Prostate gland (tissue), 2 donors: ENCODE results near the gene EGFLAM. TPM values are rescaled to one million over a fixed set of nuclear protein-coding genes. Genes with fewer than 3 reads are reported as not detected.

Source experiments
- DNase-seq: peaks from one replicate; pipeline ENCODE4 v3.0.0-alpha.2; 2019; ENCODE audit warnings: low spot score
- H3K27ac ChIP-seq, 2 donors: fragments of 200-600 bp; sonication (generic); 2 replicates each; pipeline ENCODE4 v1.5.1; 2017 to 2019
- H3K27me3 ChIP-seq: fragments of 200-600 bp; sonication (generic); replicated peaks from 2 replicates; pipeline ENCODE4 v1.5.1; 2019; ENCODE audit not compliant: insufficient read depth
- H3K36me3 ChIP-seq, 2 donors: fragments of 200-600 bp; sonication (generic); 1 replicate in 1 of 2; 2 replicates in 1 of 2; pipeline versions ENCODE4 v1.5.1 to v1.8.1; 2017 to 2019
- H3K4me1 ChIP-seq: fragments of 200-600 bp; sonication (generic); replicated peaks from 2 replicates; pipeline ENCODE4 v1.5.1; 2019
- H3K4me3 ChIP-seq, 2 donors: fragments of 200-600 bp; sonication (generic); 2 replicates each; pipeline ENCODE4 v1.5.1; 2017 to 2019
- H3K9me3 ChIP-seq: fragments of 200-600 bp; sonication (generic); 2 replicates; pipeline ENCODE4 v1.5.1; 2017
- CTCF ChIP-seq, 4 experiments: fragments of 200-600 bp in 2 of 4; fragments of 450-650 bp in 2 of 4; sonication (generic) in 2 of 4; IDR thresholded peaks; 1 replicate in 3 of 4; 2 replicates in 1 of 4; pipeline ENCODE4 v1.5.1; 2016 to 2019; ENCODE audit warnings: antibody characterized with exemption in 4 of 4, mild to moderate bottlenecking in 2 of 4, moderate library complexity in 2 of 4
- POLR2A ChIP-seq: fragments of 450-650 bp; IDR thresholded peaks from one replicate; pipeline ENCODE4 v1.6.1; 2016; ENCODE audit warnings: antibody characterized with exemption, mild to moderate bottlenecking
- POLR2AphosphoS5 ChIP-seq: sonication (generic); formaldehyde crosslinking; IDR thresholded peaks from one replicate; pipeline ENCODE4 v1.6.1; 2017; ENCODE audit warnings: antibody characterized with exemption
- WGBS: methylation state at CpG from one replicate; pipeline ENCODE4 v1.1.5; 2018; 5-methylcytosine and 5-hydroxymethylcytosine counted together
- intact Hi-C: fragments of 100-400 bp; cut with DNase I; formaldehyde crosslinking; loops from one replicate; pipeline ENCODE4 v1.14.2; 2022
- total RNA-seq, 2 donors: library from RNA; depleted of rRNA; stranded (reverse); fragments of >200 nt; gene quantifications; one replicate each; pipeline ENCODE4 v1.1.0, GENCODE V29; 2016

EGFLAM gene
- total RNA-seq, 2 donors from 2014 or later, result 4.1 to 14.1 TPM

DNA sequence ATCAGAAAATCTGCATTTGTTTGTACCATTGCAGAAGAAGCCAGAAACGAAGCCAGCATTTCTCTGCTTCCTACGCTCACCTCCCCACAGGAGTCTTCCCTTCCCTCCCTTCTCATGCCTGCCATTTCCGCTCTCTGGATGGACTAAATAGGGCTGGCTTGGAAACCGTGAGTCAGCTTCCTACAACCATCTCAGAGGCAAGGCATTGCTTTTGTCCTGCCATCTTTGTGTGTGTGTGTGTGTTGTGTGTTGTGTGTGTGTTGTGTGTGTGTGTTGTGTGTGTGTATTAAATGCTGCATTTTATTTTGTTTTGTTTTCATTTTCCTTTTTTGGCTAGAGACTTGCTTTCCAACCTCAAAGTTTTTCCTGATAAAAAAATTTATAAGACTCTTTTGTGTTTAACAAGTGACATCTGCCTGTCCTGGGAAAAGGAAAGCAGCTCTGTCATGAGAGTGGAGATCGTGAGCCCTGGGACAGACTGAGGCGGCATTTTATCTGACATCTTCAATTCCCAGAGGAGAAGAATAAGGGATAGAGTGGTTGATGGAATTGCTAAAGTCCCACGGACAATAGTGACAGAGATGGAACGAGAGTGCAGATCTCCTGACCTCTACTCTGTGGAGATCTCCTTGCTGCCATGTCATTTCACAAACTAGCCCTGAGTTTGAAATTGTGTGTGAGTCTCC, 7.5 kb upstream of the EGFLAM start:
- H3K27ac ChIP-seq, result no peak overlapping the region
- no peak overlapping the region for H3K4me3 ChIP-seq
- H3K27me3 ChIP-seq, result no peaks in the 10 kb centered on the region
- DNase-seq, result no peak
- TF ChIP-seq CTCF (IDR thresholded peaks at IDR 0.05), result no peak
- no peak for TF ChIP-seq POLR2A
- 77% methylated on average over 8 of the region's 8 CpGs for WGBS
- no peaks in the 10 kb centered on the region for H3K4me1 ChIP-seq
- intact Hi-C loops, result no loop called here
- H3K9me3 ChIP-seq, result no peaks in the 10 kb centered on the region
- no peaks in the 10 kb centered on the region for H3K36me3 ChIP-seq

DNA sequence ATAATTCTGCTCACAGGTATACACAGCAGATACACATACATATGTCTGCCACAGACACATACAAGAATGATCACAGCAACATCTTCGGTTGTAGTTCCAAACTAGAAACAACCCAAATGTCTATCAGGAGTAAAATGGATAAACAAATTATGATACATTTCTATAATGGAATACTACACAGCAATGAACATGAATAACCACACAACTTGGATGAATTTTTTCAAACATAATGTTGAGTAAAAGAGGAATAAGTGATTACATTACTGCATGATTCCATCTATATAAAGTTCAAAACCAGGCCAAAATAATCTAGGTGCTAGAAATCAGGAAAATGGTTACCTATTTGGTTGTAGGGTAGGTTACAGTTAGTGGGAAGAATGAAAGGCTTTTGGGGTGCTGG, 4.6 kb upstream of the EGFLAM start:
- TF ChIP-seq POLR2AphosphoS5, result no peak
- no peak for TF ChIP-seq POLR2A
- TF ChIP-seq CTCF (IDR thresholded peaks at IDR 0.05), result no peak
- no peak overlapping the region for H3K4me3 ChIP-seq
- WGBS, result 100% methylated on average over 1 of the region's 1 CpG
- H3K9me3 ChIP-seq, result no peaks in the 10 kb centered on the region
- intact Hi-C loops, result no loop called here
- H3K36me3 ChIP-seq, result no peaks in the 10 kb centered on the region
- no peak for DNase-seq
- H3K27me3 ChIP-seq, result no peaks in the 10 kb centered on the region
- no peak overlapping the region for H3K27ac ChIP-seq
- H3K4me1 ChIP-seq, result peaks cover 5% of the 10 kb centered on the region

DNA sequence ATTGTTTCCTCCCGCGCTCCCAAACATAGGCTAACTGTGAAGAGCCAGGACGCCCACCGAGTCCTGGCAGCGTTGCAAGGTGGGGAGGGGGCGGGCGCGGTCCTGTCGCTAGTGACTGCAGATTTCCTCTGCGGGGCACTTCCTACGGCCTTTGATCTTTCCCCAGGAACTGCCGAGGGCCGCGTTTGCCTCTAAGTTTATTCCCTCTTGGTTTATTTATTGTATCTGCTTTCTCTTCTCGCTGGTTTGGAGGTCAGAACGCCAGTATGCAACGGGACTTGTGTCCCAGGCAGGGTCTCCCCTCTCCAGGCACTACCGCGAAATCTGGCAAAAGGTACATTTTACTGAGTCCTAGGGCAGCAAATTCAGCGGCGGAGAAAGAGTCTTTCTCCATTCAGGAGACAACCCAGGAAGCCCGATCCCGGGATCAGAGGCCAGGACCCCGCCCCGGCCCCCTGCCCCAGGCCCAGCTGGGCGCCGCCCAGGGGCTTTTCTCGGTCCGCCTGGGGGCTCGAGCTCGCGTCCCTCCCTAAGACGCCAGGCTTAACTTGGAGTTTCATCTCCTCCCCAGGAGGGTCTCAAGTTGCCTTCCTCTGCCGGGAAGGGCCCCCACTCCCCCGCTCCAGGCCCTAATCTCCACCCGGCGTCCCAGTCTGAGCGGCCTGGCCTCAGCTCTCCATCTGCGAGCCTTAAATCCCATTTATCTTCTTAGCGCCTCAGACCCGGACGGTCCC, 884 bp upstream of the EGFLAM start:
- 6% methylated on average over 37 of the region's 42 CpGs for WGBS
- H3K36me3 ChIP-seq, result no peaks in the 10 kb centered on the region
- no peaks in the 10 kb centered on the region for H3K9me3 ChIP-seq
- peak overlapping the region in 1 of 2 donors; percentile 31 for H3K27ac ChIP-seq
- H3K4me3 ChIP-seq, result peak overlapping the region; percentile 39 to 45
- TF ChIP-seq POLR2AphosphoS5, result no peak
- TF ChIP-seq POLR2A, result no peak
- TF ChIP-seq CTCF (IDR thresholded peaks at IDR 0.05), result no peak
- intact Hi-C loops, result no loop called here
- H3K4me1 ChIP-seq, result peaks cover 5% of the 10 kb centered on the region
- no peaks in the 10 kb centered on the region for H3K27me3 ChIP-seq
- DNase-seq, result no peak

DNA sequence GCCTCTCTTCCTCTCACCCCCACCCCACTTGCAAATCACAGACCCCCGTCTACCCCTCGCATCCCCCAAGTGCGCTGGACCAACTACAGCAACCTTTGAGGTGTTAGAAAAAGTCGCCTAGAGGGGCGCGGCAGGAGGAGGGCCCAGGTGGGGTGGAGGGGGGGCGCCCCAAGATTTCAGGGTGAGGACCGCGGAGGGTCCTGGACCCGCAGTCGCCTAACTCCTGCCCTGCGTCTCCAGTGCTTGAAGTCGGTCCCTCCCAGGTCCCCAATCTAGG, 379 bp upstream of the EGFLAM start:
- intact Hi-C loops, result no loop called here
- peak overlapping the region; percentile 39 to 45 for H3K4me3 ChIP-seq
- H3K9me3 ChIP-seq, result no peaks in the 10 kb centered on the region
- H3K4me1 ChIP-seq, result peaks cover 5% of the 10 kb centered on the region
- DNase-seq, result no peak
- TF ChIP-seq POLR2A, result no peak
- no peak for TF ChIP-seq POLR2AphosphoS5
- TF ChIP-seq CTCF (IDR thresholded peaks at IDR 0.05), result no peak
- H3K36me3 ChIP-seq, result no peaks in the 10 kb centered on the region
- 0% methylated on average over 10 of the region's 13 CpGs for WGBS
- H3K27ac ChIP-seq, result peak overlapping the region; percentile 21 to 31
- H3K27me3 ChIP-seq, result no peaks in the 10 kb centered on the region
